Stimulated activated naive CD8-positive, alpha-beta T cell treated with anti-CD3 and anti-CD28 coated beads, Interleukin-15, Interleukin-2, amounts not matched to agents 100 ng/mL and 50 ng/mL, for 24 hours (primary cell): ENCODE measurements around the gene COQ8B.

Source experiments
- H3K27ac Mint-ChIP-seq: one replicate; pipeline ENCODE4 v1.8.0; 2021; ENCODE audit warnings: mild to moderate bottlenecking, mixed read lengths
- H3K27me3 Mint-ChIP-seq: one replicate; pipeline ENCODE4 v1.8.0; 2021; ENCODE audit warnings: mixed read lengths
- H3K36me3 Mint-ChIP-seq: one replicate; pipeline ENCODE4 v1.8.0; 2021; ENCODE audit warnings: low read depth, mixed read lengths
- H3K4me1 Mint-ChIP-seq: one replicate; pipeline ENCODE4 v1.8.0; 2021; ENCODE audit warnings: low read depth, mixed read lengths
- H3K4me3 Mint-ChIP-seq: one replicate; pipeline ENCODE4 v1.8.0; 2021; ENCODE audit warnings: mild to moderate bottlenecking, mixed read lengths
- H3K9me3 Mint-ChIP-seq: one replicate; pipeline ENCODE4 v1.8.0; 2021; ENCODE audit warnings: mixed read lengths

Gene COQ8B

GRCh38 chr19:40750058-40750873 lies 33.6 kb upstream of the COQ8B start, which contains the start of gene ACTMAP:
Gene ACTMAP, minus strand, starts transcription at chr19:40750477. Its CDS starts 674 bp downstream, at chr19:40749803.
- no peaks in the 10 kb centered on the region for H3K9me3 Mint-ChIP-seq
- peak within 1 kb of the TSS; percentile 98 for H3K27ac Mint-ChIP-seq
- peaks cover 50% of the 10 kb centered on the region for H3K4me1 Mint-ChIP-seq
- peak within 1 kb of the TSS; percentile 95 for H3K4me3 Mint-ChIP-seq
- peaks cover 31% of the 10 kb centered on the region for H3K36me3 Mint-ChIP-seq
- no peaks in the 10 kb centered on the region for H3K27me3 Mint-ChIP-seq

GRCh38 chr19:40747536-40747935 lies 30.9 kb upstream of the COQ8B start:
- Mint-ChIP-seq H3K4me1 (peaks cover 32% of the 10 kb centered on the region), H3K27ac (no peak overlapping the region)

GRCh38 chr19:40745402-40745780 lies 28.7 kb upstream of the COQ8B start:
- no peaks in the 10 kb centered on the region for H3K9me3 Mint-ChIP-seq
- no peak overlapping the region for H3K4me3 Mint-ChIP-seq
- H3K36me3 Mint-ChIP-seq, result no peaks in the 10 kb centered on the region
- H3K27me3 Mint-ChIP-seq, result no peaks in the 10 kb centered on the region
- no peak overlapping the region for H3K27ac Mint-ChIP-seq
- H3K4me1 Mint-ChIP-seq, result peaks cover 16% of the 10 kb centered on the region

More at GRCh38 chr19:40747536-40747935, 30.9 kb upstream of the COQ8B start:
- Mint-ChIP-seq H3K4me3 (no peak overlapping the region), H3K9me3 (no peaks in the 10 kb centered on the region), H3K36me3 (peaks cover 15% of the 10 kb centered on the region), H3K27me3 (no peaks in the 10 kb centered on the region)

- Mint-ChIP-seq H3K4me3 (no peak overlapping the region), H3K9me3 (no peaks in the 10 kb centered on the region), H3K36me3 (no peaks in the 10 kb centered on the region), H3K27me3 (no peaks in the 10 kb centered on the region), H3K4me1 (peaks cover 10% of the 10 kb centered on the region), H3K27ac (no peak overlapping the region)
Measured at GRCh38 chr19:40744554-40745401, 28.1 kb upstream of the COQ8B start.

- H3K4me1 Mint-ChIP-seq, result peaks cover 9% of the 10 kb centered on the region
- H3K27me3 Mint-ChIP-seq, result no peaks in the 10 kb centered on the region
- H3K27ac Mint-ChIP-seq, result no peak overlapping the region
- H3K9me3 Mint-ChIP-seq, result no peaks in the 10 kb centered on the region
- no peak overlapping the region for H3K4me3 Mint-ChIP-seq
- H3K36me3 Mint-ChIP-seq, result peaks cover 1% of the 10 kb centered on the region
Measured at GRCh38 chr19:40743926-40744325, 27.2 kb upstream of the COQ8B start.

GRCh38 chr19:40742886-40743285 lies 26.2 kb upstream of the COQ8B start:
- Mint-ChIP-seq H3K4me1 (peaks cover 4% of the 10 kb centered on the region), H3K27me3 (no peaks in the 10 kb centered on the region), H3K4me3 (no peak overlapping the region), H3K9me3 (no peaks in the 10 kb centered on the region), H3K36me3 (peaks cover 5% of the 10 kb centered on the region), H3K27ac (no peak overlapping the region)

GRCh38 chr19:40742477-40742876 lies 25.8 kb upstream of the COQ8B start:
- Mint-ChIP-seq H3K36me3 (peaks cover 5% of the 10 kb centered on the region), H3K27me3 (no peaks in the 10 kb centered on the region), H3K4me3 (no peak overlapping the region), H3K4me1 (peaks cover 4% of the 10 kb centered on the region), H3K27ac (no peak overlapping the region), H3K9me3 (no peaks in the 10 kb centered on the region)

- H3K27ac Mint-ChIP-seq, result no peak overlapping the region
- no peak overlapping the region for H3K4me3 Mint-ChIP-seq
- no peaks in the 10 kb centered on the region for H3K27me3 Mint-ChIP-seq
- peaks cover 5% of the 10 kb centered on the region for H3K36me3 Mint-ChIP-seq
- peaks cover 4% of the 10 kb centered on the region for H3K4me1 Mint-ChIP-seq
- H3K9me3 Mint-ChIP-seq, result no peaks in the 10 kb centered on the region
Measured at GRCh38 chr19:40741527-40742390, 25.1 kb upstream of the COQ8B start.

- H3K36me3 Mint-ChIP-seq, result peaks cover 6% of the 10 kb centered on the region
- no peak overlapping the region for H3K27ac Mint-ChIP-seq
- H3K9me3 Mint-ChIP-seq, result no peaks in the 10 kb centered on the region
- no peak overlapping the region for H3K4me3 Mint-ChIP-seq
- H3K27me3 Mint-ChIP-seq, result no peaks in the 10 kb centered on the region
- peaks cover 4% of the 10 kb centered on the region for H3K4me1 Mint-ChIP-seq
Measured at GRCh38 chr19:40740747-40741146, 24.1 kb upstream of the COQ8B start.

GRCh38 chr19:40739871-40740703 lies 23.4 kb upstream of the COQ8B start:
- Mint-ChIP-seq H3K4me1 (peaks cover 4% of the 10 kb centered on the region), H3K27ac (no peak overlapping the region), H3K36me3 (peaks cover 12% of the 10 kb centered on the region), H3K4me3 (no peak overlapping the region), H3K9me3 (no peaks in the 10 kb centered on the region), H3K27me3 (no peaks in the 10 kb centered on the region)

GRCh38 chr19:40739030-40739839 lies 22.5 kb upstream of the COQ8B start:
- Mint-ChIP-seq H3K4me1 (peaks cover 4% of the 10 kb centered on the region), H3K27me3 (no peaks in the 10 kb centered on the region), H3K4me3 (no peak overlapping the region), H3K9me3 (no peaks in the 10 kb centered on the region), H3K27ac (peak overlapping the region; percentile 40), H3K36me3 (peaks cover 15% of the 10 kb centered on the region)

GRCh38 chr19:40737102-40737644 lies 20.5 kb upstream of the COQ8B start:
- Mint-ChIP-seq H3K27me3 (no peaks in the 10 kb centered on the region), H3K9me3 (no peaks in the 10 kb centered on the region), H3K27ac (no peak overlapping the region), H3K36me3 (peaks cover 31% of the 10 kb centered on the region), H3K4me3 (no peak overlapping the region), H3K4me1 (peaks cover 4% of the 10 kb centered on the region)

- H3K36me3 Mint-ChIP-seq, result peaks cover 31% of the 10 kb centered on the region
- H3K27ac Mint-ChIP-seq, result no peak overlapping the region
- H3K4me1 Mint-ChIP-seq, result peaks cover 4% of the 10 kb centered on the region
- no peak overlapping the region for H3K4me3 Mint-ChIP-seq
- H3K27me3 Mint-ChIP-seq, result no peaks in the 10 kb centered on the region
- no peaks in the 10 kb centered on the region for H3K9me3 Mint-ChIP-seq
Measured at GRCh38 chr19:40736661-40737060, 20.0 kb upstream of the COQ8B start.
